Measurements from ENCODE around the gene CLIC6.
A peak's percentile ranks its signal among the peaks of the same experiment; 100 is the strongest.

Gene CLIC6

DNA sequence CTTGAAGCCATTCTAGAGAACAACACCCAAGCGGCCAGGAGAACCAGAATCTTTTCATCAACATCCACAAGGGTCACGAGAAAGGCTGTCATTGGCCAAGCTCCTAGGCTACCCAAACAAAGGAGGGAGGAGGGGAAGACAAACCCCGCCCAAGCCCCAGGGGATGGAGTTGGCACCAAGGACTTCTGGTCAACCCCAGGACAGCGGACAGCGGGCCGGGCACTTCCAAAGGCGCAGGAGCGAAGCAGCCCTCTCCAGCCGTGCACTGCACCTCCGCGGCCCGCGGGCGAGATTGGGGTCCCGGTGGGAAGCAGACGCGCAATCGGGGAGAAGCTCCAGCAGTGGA, at the start of gene CLIC6:
Gene CLIC6 (plus strand): TSS at position 192 of the 346 bp plus-strand sequence. CDS start 395 bp downstream, outside the sequence.
- TF ChIP-seq, protein P1, sequence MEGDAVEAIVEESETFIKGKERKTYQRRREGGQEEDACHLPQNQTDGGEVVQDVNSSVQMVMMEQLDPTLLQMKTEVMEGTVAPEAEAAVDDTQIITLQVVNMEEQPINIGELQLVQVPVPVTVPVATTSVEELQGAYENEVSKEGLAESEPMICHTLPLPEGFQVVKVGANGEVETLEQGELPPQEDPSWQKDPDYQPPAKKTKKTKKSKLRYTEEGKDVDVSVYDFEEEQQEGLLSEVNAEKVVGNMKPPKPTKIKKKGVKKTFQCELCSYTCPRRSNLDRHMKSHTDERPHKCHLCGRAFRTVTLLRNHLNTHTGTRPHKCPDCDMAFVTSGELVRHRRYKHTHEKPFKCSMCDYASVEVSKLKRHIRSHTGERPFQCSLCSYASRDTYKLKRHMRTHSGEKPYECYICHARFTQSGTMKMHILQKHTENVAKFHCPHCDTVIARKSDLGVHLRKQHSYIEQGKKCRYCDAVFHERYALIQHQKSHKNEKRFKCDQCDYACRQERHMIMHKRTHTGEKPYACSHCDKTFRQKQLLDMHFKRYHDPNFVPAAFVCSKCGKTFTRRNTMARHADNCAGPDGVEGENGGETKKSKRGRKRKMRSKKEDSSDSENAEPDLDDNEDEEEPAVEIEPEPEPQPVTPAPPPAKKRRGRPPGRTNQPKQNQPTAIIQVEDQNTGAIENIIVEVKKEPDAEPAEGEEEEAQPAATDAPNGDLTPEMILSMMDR (IDR thresholded peaks at IDR 0.05; ENCODE audit: low read depth, low read length, missing control alignments): no peak
- H3K36me3 ChIP-seq (replicated peaks): no peaks in the 10 kb centered on the region
- H3K27ac ChIP-seq: no peak within 1 kb of the TSS
- H3K4me3 ChIP-seq (ENCODE audit: low read depth, low read length): peak within 1 kb of the TSS; percentile 26
- peaks cover 56% of the 10 kb centered on the region for H3K27me3 ChIP-seq (replicated peaks)
- no peak for DNase-seq
- in situ Hi-C loops (cut with HindIII; ENCODE audit: low pct_ligation_motif_present, low sequenced_read_pairs): no loop called here

DNA sequence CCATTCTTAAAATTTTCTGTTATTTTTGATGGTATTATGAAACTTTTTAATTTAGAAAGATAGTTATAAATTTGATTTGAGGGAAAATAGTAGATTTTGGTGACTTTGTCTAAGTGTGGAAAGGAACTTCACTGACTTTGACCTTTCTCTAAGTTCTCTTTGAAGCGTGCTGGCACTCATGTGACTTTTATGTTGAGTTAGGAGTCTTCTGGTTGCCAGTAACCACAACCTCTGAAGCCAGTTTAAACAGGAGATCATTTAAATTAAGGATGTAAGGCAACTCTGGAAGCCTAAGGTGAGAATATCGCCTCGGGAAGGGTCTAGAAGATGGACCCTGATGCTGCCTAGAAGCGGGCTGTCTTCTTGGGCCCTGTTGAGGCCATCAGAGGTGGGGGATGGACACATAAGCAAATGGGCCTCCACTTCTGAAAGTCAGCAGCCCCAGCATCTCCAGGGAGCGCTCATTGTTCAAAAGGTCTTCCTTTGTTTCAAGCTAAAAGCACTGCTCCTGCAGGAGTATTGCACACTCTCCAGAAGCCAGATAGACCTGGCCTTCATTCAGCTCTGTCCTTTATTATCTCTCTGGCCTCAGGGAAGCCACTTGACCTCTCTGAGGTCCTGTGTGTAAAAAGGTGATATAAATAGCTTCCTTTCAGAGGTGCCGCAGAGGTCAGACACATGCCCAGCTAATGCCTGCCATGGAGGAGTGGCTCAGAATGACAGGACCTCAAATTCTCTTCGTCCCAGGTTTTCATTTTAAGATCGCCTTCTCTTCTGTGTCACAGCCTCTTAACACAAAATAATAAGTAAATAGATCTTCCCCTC, 48.7 kb upstream of the CLIC6 start:
- Histone ChIP-seq H3K36me3 (replicated peaks) (no peaks in the 10 kb centered on the region), H3K4me3 (ENCODE audit: low read depth, low read length) (no peak overlapping the region), H3K27me3 (replicated peaks) (peaks cover 6% of the 10 kb centered on the region), H3K27ac (no peak overlapping the region)
- DNase-seq: no peak
- TF ChIP-seq, protein P1 (IDR thresholded peaks at IDR 0.05; ENCODE audit: low read depth, low read length, missing control alignments): no peak
- in situ Hi-C loops (cut with HindIII; ENCODE audit: low pct_ligation_motif_present, low sequenced_read_pairs): no loop called here

DNA sequence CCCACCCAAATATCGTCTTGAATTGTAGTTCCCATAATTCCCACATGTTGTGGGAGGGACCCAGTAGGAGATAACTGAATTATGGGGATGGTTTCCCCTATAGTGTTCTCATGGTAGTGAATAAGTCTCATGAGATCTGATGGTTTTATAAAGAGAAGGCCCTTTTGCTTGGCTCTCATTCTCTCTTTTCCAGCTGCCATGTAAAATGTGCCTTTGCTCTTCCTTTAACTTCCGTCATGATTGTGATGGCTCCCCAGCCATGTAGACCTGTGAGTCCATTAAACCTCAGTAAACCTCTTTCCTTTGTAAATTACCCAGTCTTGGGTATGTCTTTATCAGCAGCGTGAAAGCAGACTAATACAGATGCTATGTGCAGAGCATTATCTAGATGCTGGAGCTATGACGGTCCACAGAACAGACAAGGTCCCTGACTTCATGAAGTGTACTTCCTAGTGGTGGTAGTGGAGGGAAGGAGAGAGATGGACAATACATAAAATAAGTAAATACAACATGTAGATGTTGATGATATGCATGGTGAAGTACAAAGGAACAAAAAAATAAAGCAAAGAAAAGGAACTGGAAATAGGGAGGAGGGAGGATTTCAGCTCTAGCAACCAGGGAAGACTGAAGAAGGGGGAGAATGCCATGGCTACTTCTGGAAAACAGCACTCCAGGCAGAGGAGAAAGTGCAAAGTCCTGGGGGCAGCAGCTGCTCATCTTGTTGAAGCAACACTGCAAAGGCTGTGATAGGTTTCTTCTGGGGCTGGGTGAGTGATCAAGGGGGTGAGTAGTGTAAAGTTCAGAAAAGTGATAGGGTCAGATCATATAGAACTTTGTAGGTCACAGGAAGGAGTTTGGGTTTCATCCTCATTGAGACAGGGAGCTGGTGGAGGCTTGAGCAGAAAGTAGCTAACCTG, 47.1 kb upstream of the CLIC6 start:
- no peak overlapping the region for H3K4me3 ChIP-seq (ENCODE audit: low read depth, low read length)
- H3K27me3 ChIP-seq (replicated peaks): peaks cover 6% of the 10 kb centered on the region
- TF ChIP-seq, protein P1 (IDR thresholded peaks at IDR 0.05; ENCODE audit: low read depth, low read length, missing control alignments): no peak
- no peaks in the 10 kb centered on the region for H3K36me3 ChIP-seq (replicated peaks)
- in situ Hi-C loops (cut with HindIII; ENCODE audit: low pct_ligation_motif_present, low sequenced_read_pairs): no loop called here
- no peak overlapping the region for H3K27ac ChIP-seq
- DNase-seq: no peak

DNA sequence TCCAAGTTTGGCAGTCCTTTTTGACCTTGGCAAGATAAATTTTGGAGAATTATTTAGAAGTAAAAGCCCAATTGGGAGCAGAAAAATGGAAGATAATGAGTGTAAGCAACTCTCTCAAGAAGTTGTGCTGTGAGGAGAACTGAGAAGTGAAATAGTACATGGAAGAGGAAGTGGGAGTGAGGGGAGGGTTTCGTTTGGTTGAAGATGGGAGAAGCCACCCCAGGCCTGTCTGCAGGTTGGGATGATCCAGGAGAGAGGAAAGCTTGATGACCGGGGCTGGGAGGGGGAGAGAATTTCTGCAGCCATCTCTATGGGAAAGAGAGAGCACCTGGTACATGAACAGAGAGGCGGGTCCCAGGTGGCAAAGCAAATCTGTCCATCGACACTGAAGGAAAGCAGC, 45.3 kb upstream of the CLIC6 start:
- Histone ChIP-seq H3K4me3 (ENCODE audit: low read depth, low read length) (no peak overlapping the region), H3K27ac (no peak overlapping the region), H3K36me3 (replicated peaks) (no peaks in the 10 kb centered on the region), H3K27me3 (replicated peaks) (peaks cover 6% of the 10 kb centered on the region)
- no peak for DNase-seq
- in situ Hi-C loops (cut with HindIII; ENCODE audit: low pct_ligation_motif_present, low sequenced_read_pairs): no loop called here
- TF ChIP-seq, protein P1 (IDR thresholded peaks at IDR 0.05; ENCODE audit: low read depth, low read length, missing control alignments): no peak

DNA sequence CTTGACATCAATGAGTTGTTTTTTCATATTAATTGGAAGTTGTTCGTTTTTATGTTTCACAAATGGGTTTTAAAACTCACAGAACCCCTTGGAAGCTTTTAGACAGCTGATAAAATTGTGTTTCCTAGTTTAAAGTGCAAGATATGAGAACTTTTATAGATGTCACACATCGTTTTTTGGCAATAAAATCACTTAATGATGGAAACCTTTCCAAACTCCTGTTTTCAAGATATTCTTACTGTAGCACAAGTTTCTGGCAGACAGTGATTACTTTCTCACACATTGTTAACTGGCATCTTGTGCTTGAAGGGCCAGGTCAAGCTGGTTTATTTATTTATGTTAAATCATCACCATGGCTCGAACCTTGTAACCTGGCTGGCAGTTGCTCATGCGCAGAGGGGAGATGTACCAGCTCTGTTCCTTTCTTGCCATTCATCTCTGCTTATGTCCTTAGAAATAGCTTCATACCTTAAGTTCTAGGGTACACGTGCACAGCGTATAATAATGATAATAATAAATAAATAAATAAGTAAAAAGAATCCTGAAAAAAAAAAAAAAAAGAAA, 43.7 kb upstream of the CLIC6 start:
- no peaks in the 10 kb centered on the region for H3K36me3 ChIP-seq (replicated peaks)
- TF ChIP-seq, protein P1 (IDR thresholded peaks at IDR 0.05; ENCODE audit: low read depth, low read length, missing control alignments): no peak
- H3K27ac ChIP-seq: no peak overlapping the region
- DNase-seq: no peak
- in situ Hi-C loops (cut with HindIII; ENCODE audit: low pct_ligation_motif_present, low sequenced_read_pairs): no loop called here
- peaks cover 4% of the 10 kb centered on the region for H3K27me3 ChIP-seq (replicated peaks)
- no peak overlapping the region for H3K4me3 ChIP-seq (ENCODE audit: low read depth, low read length)

Measured in brain microvascular endothelial cell (primary cell).